ENCODE data around the gene UNCX. TPM values are rescaled to one million over a fixed set of nuclear protein-coding genes. Genes with fewer than 3 reads are reported as not detected.
"Not testable (repeated sequence)": the region's sequence is repeated elsewhere in the genome, so short reads cannot be mapped to it uniquely, and the experiment has no call there.

UNCX gene
- polyA plus RNA-seq (ENCODE audit: insufficient read length) = not detected

GRCh38 chr7:1232623-1233332 lies at the start of gene UNCX:
Gene UNCX, plus strand, starts transcription at chr7:1232872. Its CDS starts 146 bp downstream, at chr7:1233018.
- no peak for DNase-seq (ENCODE audit: low read depth)

DNA sequence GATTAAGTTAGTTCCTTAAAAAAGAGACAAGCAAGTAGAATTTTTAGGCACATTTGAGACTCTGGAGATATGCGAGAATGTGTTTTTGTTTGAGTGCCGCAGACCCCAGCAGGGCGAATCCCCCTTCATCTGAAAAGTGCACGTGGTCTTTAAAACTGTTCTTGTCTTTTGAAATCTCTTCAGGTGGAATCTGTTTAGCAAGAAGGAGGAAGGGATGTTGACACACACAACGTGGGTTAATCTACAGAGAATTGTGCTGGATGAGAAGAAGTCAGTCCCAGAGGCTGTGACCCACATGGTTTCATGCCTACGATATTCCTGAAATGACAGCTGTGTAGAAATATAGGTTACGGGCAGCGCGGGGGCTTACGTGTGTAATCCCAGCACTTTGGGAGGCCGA lies 45.5 kb upstream of the UNCX start:
- no peak for DNase-seq (ENCODE audit: low read depth)

- DNase-seq (ENCODE audit: low read depth) = no peak
Measured at GRCh38 chr7:1188720-1189294, 43.9 kb upstream of the UNCX start.

GRCh38 chr7:1189986-1190772 lies 42.5 kb upstream of the UNCX start:
- no peak for DNase-seq (ENCODE audit: low read depth)

GRCh38 chr7:1192171-1192676 lies 40.4 kb upstream of the UNCX start:
- DNase-seq (ENCODE audit: low read depth) = no peak

- no peak for DNase-seq (ENCODE audit: low read depth)
Measured at GRCh38 chr7:1193593-1194424, 38.9 kb upstream of the UNCX start.

- DNase-seq (ENCODE audit: low read depth) = not testable (repeated sequence)
Measured at GRCh38 chr7:1196441-1196840, 36.2 kb upstream of the UNCX start.

GRCh38 chr7:1196950-1197349 lies 35.7 kb upstream of the UNCX start:
- DNase-seq (ENCODE audit: low read depth) = no peak

DNA sequence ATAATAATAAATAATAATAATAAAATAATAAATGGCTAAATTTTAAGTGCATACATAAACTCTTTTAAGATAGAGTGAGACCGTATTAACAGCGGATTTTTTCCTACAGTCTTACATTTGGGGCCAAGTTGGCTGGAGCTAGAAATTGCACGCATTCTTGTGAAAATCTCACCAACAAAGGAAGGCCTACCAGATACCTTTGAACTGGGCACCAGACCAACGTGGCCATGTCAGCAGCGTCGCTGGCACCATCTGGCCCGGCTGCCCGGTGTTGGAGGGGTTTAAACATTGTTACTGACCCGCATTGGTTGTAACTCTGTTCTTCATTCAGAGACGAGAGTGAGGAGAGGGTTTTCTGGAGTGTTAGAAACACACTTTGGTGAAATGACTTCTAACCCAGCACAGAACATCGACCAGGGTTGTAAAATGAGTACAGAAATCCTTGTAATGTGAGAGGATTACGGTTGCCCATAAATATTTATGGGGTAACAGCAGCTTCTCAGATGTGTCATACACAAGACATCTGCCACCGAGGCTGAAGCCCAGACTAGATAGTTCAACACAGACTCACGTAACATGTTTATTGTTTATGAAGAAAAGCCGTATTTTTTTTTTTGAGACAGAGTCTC lies 34.6 kb upstream of the UNCX start:
- no peak for DNase-seq (ENCODE audit: low read depth)

GRCh38 chr7:1200045-1200444 lies 32.6 kb upstream of the UNCX start:
- no peak for DNase-seq (ENCODE audit: low read depth)

DNA sequence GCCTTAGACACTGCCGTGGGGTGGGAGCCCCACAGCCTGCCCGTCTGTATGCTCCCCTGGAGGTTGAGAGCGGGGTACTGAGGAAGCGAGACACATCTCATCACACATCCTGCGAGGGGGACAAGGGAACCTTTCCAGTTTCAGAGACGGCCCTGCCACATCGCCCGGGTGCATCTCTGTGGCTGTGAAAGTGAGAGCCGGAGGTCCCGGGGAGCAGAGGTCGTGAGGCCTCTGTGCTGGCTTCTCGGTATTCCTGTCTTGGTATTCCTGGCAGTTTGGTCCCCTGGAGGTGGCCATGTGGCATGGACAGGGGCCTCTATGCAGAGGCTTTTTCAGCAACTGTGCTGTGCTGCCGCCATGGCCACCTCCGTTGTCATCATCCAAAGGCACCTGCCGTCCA lies 30.8 kb upstream of the UNCX start:
- DNase-seq (ENCODE audit: low read depth) = no peak

- not testable (repeated sequence) for DNase-seq (ENCODE audit: low read depth)
Measured at GRCh38 chr7:1202914-1203313, 29.8 kb upstream of the UNCX start.

GRCh38 chr7:1204460-1205140 lies 28.1 kb upstream of the UNCX start:
- no peak for DNase-seq (ENCODE audit: low read depth)

DNA sequence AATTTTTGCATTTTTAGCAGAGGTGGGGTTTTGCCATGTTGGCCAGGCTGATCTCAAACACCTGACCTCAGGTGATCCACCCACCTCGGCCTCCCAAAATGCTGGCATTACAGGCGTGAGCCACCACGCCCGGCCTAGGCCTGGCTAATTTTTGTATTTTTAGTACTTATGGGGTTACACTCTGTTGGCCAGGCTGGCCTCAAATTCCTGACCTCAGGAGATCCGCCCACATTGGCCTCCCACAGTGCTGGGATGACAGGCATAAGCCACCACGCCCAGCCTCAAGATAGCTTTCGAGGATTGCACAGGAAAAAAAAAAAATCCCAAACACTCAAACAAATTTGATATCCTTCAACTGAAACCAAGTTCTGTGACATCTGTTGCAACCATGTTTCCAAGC lies 26.9 kb upstream of the UNCX start:
- not testable (repeated sequence) for DNase-seq (ENCODE audit: low read depth)

- no peak for DNase-seq (ENCODE audit: low read depth)
Measured at GRCh38 chr7:1209097-1209496, 23.6 kb upstream of the UNCX start.

DNA sequence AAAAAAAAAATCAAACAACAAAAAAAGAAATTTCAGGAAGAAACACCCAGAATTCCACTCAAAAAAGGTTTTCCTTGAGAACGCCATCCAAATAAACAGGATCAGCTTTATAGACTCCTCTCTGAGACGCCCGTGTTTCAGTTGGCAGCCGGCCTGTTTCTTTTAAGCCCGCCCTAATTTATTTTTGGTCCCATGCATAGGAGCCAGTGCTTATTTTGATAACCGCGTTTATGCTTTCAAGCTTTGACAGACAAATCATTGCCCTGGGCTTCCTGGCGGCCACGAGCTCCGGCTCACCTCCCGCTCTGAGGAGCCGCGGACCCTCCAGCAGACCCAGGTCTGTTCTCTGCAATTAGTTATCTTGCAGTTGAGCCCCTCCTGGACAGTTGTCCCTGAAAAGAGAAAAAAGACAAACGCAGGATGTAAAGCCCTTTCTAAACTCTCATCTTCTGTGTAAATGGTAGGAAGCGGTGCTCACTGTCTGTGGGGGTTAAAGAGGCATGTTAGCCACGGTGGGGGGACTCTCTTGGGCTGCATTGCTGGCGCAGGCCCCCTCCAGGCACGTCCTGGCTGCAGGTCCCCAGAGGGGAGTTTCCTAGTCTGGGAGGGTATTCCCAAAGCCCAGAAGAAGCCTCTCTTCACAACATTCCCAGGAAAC lies 22.2 kb upstream of the UNCX start:
- DNase-seq (ENCODE audit: low read depth) = no peak

DNA sequence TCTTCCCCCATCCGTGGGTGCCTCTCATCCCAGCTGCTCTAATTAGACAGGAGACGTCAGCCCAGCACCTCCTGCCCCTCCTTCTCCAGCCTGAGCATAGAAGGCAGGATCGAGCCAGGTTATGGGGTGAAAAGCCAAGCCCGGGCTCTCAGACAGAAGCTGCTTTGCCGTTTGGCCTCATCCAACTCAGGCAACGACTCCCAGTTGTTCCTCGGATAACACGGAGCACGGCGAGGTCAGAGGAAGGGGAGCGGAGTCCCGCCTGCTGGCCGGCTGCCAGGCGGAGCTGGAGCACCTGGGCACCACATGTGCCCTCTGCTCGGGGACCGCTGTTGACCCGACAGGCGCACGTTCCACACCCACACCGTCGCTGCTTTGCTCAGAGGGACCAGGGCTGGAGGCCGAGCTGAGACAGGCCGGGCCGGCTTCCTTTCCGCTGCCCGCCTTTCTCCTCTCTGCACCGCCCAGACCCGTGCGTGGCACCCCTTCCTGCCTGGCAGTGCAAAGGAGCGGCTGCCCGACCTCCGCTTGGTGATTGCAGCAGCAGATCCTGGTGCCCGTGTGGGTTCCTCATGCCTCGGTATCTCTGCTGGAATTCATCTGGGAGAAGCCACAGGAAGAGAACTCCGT lies 21.6 kb upstream of the UNCX start:
- no peak for DNase-seq (ENCODE audit: low read depth)

DNA sequence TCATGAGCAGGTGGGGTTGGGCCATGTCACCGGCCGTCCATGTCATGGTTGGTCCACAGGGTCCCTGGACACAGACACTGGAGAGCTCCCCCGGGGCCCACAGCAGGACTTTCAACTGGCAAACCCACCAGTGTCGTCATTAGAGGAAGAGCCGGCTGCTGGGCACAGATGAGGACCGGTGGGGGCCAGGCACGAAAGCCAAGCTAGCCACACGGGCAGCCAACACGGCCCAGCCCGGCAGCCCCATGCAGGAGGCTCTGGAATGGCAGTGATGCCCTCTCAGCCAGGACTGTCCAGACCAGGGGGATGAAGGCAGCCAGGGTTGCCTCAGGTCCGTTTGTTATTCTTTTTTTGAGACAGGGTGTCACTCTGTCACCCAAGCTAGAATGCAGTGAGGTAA lies 21.1 kb upstream of the UNCX start:
- DNase-seq (ENCODE audit: low read depth) = no peak

- not testable (repeated sequence) for DNase-seq (ENCODE audit: low read depth)
Measured at GRCh38 chr7:1212025-1212424, 20.6 kb upstream of the UNCX start.

DNA sequence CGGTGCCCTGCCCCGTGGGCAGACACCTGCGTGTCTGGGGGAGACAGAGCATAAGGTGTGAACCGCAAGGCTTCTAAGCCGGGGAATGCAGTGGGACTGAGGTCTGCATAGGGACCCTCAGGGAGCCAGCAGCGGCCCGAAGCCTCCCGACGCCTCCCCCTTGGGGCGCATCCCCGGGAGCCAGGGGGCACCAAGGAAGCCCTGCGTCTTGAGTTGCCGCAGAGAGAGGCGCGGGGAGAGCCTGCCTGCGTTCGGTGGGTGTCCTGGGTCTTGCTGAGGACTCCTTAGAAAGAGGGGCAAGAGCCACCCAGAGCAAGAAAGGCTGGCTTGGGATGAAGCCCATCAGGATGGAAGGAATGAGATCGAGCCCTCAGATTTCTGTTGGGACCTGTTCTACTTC lies 18.2 kb upstream of the UNCX start:
- DNase-seq (ENCODE audit: low read depth) = no peak

Measured in forelimb muscle (tissue), 1 donor.